K562 (cell line): Measurements from ENCODE around the gene ETV2. TPM values are rescaled to one million over a fixed set of nuclear protein-coding genes. Genes with fewer than 3 reads are reported as not detected.
A peak's percentile ranks its signal among the peaks of the same experiment; 100 is the strongest.
"Not testable (repeated sequence)": the region's sequence is repeated elsewhere in the genome, so short reads cannot be mapped to it uniquely, and the experiment has no call there.

Experiments
- ATAC-seq: fragments of 200-7000 bp; cut with Tn5 transposase; 3 replicates; pipeline ENCODE4 v1.9.1; 2020; ENCODE audit warnings: moderate library complexity
- BruUV-seq: library from RNA; stranded (reverse); fragments of 400-500 nt; replicated peaks from 2 replicates; lab custom pipeline; 2021; lab: Mats Ljungman, UMichigan
- CTCF ChIA-PET: fragments of 300-600 bp; formaldehyde crosslinking; extraction: SDS; loops from one replicate; lab custom pipeline; 2021; ENCODE audit warnings: low intra/inter-chr PET ratio; lab: Yijun Ruan, JAX
- POLR2A ChIA-PET: fragments of 300-600, 350-650 bp; sonication (Branson Sonifier 250); formaldehyde crosslinking; extraction: SDS; loops from one replicate; lab custom pipeline; 2021; ENCODE audit warnings: antibody characterized with exemption, inconsistent platforms; lab: Yijun Ruan, JAX
- DNase-seq, 4 experiments: peaks; one replicate each; pipeline versions ENCODE4 v3.0.0 to v3.0.0-alpha.2; 2011 to 2018; ENCODE audit warnings: low spot score in 3 of 4, mixed read lengths in 3 of 4; ENCODE audit errors: extremely low read depth in 1 of 4
- FAIRE-seq: peaks from 2 replicates; lab custom pipeline; 2011; peaks lifted over from hg19 to GRCh38; lab: Jason Lieb, UNC
- H2AFZ ChIP-seq: 2 replicates; pipeline ENCODE4 v1.6.0; 2011; ENCODE audit warnings: low read depth, low read length, control low read depth, inconsistent platforms
- H3K27ac ChIP-seq: fragments of 200-600 bp; 3 replicates; pipeline ENCODE4 v1.8.0; 2011; ENCODE audit warnings: low read depth, mild to moderate bottlenecking, control low read depth, inconsistent platforms, low read length, moderate library complexity, mixed read lengths; ENCODE audit errors: extremely low read depth
- H3K27me3 ChIP-seq, 2 experiments: fragments of 300-600 bp in 1 of 2; 2 replicates in 1 of 2; 3 replicates in 1 of 2; pipeline versions ENCODE4 v1.6.0 to v1.8.0; 2011; ENCODE audit warnings: inconsistent platforms in 2 of 2, low read length in 2 of 2, mild to moderate bottlenecking in 1 of 2, mixed read lengths in 1 of 2, moderate library complexity in 1 of 2; ENCODE audit not compliant: control insufficient read depth in 2 of 2, insufficient read depth in 2 of 2
- H3K36me3 ChIP-seq: fragments of 300-600 bp; 3 replicates; pipeline ENCODE4 v1.8.0; 2011; ENCODE audit warnings: mild to moderate bottlenecking, low read length, inconsistent platforms; ENCODE audit not compliant: control insufficient read depth, insufficient read depth
- H3K4me1 ChIP-seq, 2 experiments: fragments of 200-600 bp in 1 of 2; replicated peaks in 1 of 2; 2 replicates in 1 of 2; 3 replicates in 1 of 2; pipeline versions ENCODE4 v1.5.1 to v1.8.0; 2011; ENCODE audit warnings: inconsistent platforms in 2 of 2, low read length in 2 of 2, mild to moderate bottlenecking in 1 of 2, mixed read lengths in 1 of 2, moderate library complexity in 1 of 2; ENCODE audit not compliant: control insufficient read depth in 2 of 2, insufficient read depth in 2 of 2
- H3K4me2 ChIP-seq: 2 replicates; pipeline ENCODE4 v1.6.1; 2011; ENCODE audit warnings: low read length, control low read depth, inconsistent platforms, mixed read lengths; ENCODE audit not compliant: insufficient read depth
- H3K4me3 ChIP-seq: fragments of 200-600 bp; sonication (generic), shearing (Covaris generic); 2 replicates; pipeline ENCODE4 v1.5.1; 2016; ENCODE audit warnings: control low read depth, inconsistent platforms
- H3K79me2 ChIP-seq: fragments of 200-600 bp; 3 replicates; pipeline ENCODE4 v1.8.0; 2011; ENCODE audit warnings: low read length, inconsistent platforms; ENCODE audit not compliant: control insufficient read depth, insufficient read depth
- H3K9ac ChIP-seq, 2 experiments: 2 replicates each; pipeline versions ENCODE4 v1.6.0 to v1.6.1; 2011; ENCODE audit warnings: low read depth in 2 of 2, low read length in 2 of 2, control low read depth in 1 of 2, inconsistent platforms in 1 of 2, mild to moderate bottlenecking in 1 of 2, mixed read lengths in 1 of 2; ENCODE audit not compliant: insufficient read depth in 1 of 2
- H3K9me1 ChIP-seq: one replicate; pipeline ENCODE4 v1.6.0; 2011; ENCODE audit warnings: inconsistent platforms, mild to moderate bottlenecking, low read length, moderate library complexity; ENCODE audit not compliant: control insufficient read depth, insufficient read depth
- H3K9me3 ChIP-seq: replicated peaks from 2 replicates; pipeline ENCODE4 v1.5.1; 2011; ENCODE audit warnings: low read depth, low read length, inconsistent platforms; ENCODE audit not compliant: control insufficient read depth, insufficient read depth
- H4K20me1 ChIP-seq: replicated peaks from 2 replicates; pipeline ENCODE4 v1.6.1; 2011; ENCODE audit warnings: low read length, inconsistent platforms, mixed read lengths; ENCODE audit not compliant: control insufficient read depth, insufficient read depth
- MEIS2 ChIP-seq: fragments of 450-650 bp; IDR thresholded peaks from 2 replicates; pipeline ENCODE4 v1.6.1; 2014; ENCODE audit warnings: mild to moderate bottlenecking; ENCODE audit not compliant: partially characterized antibody
- PHF20 ChIP-seq: fragments of 450-650 bp; IDR thresholded peaks from 2 replicates; pipeline ENCODE4 v1.6.1; 2018; ENCODE audit not compliant: partially characterized antibody
- TARDBP ChIP-seq: fragments of 450-650 bp; IDR thresholded peaks from 2 replicates; pipeline ENCODE4 v1.6.1; 2016
- WGBS: fragments of 100-300 bp; shearing (Covaris generic); methylation state at CpG from one replicate; pipeline ENCODE4 v1.1.6; 2016; ENCODE audit warnings: low coverage, mixed read lengths; ENCODE audit not compliant: insufficient coverage; ENCODE audit errors: missing lambda C conversion rate; 5-methylcytosine and 5-hydroxymethylcytosine counted together
- in situ Hi-C: fragments of 300-500 bp; cut with MboI; formaldehyde crosslinking; loops from 4 replicates; pipeline ENCODE4 v1.15.0; 2018; ENCODE audit warnings: inconsistent platforms, mixed read lengths
- intact Hi-C: fragments of 100-400 bp; cut with micrococcal nuclease; formaldehyde crosslinking; loops from 2 replicates; pipeline ENCODE4 v1.14.2; 2022
- polyA plus RNA-seq, 8 experiments: library from polyadenylated mRNA; depleted of rRNA in 4 of 8; stranded (reverse) in 5 of 8; unstranded in 3 of 8; fragments of >200 nt; fragmentation: Nextera tagmentation in 2 of 8; fragmentation: Illumina TruSeq in 1 of 8; extraction: Ambion mirVana in 2 of 8; extraction: Trizol in 1 of 8; gene quantifications; 2 replicates each; pipeline versions ENCODE4 v1.2.1 to v1.2.3, GENCODE V29; 2011 to 2014; ENCODE audit warnings: inconsistent platforms in 1 of 8, missing spikeins in 1 of 8
- total RNA-seq, 7 experiments: library from RNA; depleted of rRNA in 6 of 7; stranded (reverse); fragments of >200 nt in 6 of 7; fragmentation: Illumina TruSeq in 2 of 7; extraction: Trizol in 2 of 7; gene quantifications; 2 replicates each; pipeline versions ENCODE4 v1.2.1 to v1.2.3, GENCODE V29; 2011 to 2021; ENCODE audit warnings: low replicate concordance in 1 of 7

ETV2 gene
- total and polyA plus RNA-seq, 9 of the 15 experiments (the other 6 are each of a cell fraction or from before 2014, with no cell fraction given): 0.11 to 3.7 (median 0.55) TPM

DNA sequence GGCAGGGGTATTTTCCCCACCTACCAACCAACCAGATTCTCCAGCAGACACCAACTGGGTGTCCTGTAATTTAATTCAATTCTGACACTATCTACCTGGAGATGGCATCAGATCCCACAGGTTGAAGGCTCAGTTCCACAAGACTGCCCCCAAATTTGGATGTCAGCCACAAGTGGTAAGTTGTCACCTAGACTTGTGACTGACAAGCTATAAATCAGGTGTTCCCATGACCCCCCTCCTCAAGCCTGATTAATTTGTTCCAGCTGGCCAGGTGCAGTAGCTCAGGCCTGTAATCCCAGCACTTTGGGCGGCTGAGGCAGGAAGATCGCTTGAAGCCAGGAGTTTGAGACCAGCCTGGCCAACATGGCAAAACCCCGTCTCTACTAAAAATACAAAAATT is 39.6 kb upstream of the ETV2 start:
- no peaks in the 10 kb centered on the region; the same call in 1 of the 2 replicates for H3K9me3 ChIP-seq
- no peak for FAIRE-seq
- TF ChIP-seq PHF20 (no peak), MEIS2 (peak; percentile 14), TARDBP (no peak)
- TF ChIP-seq, all 486 proteins: peak for 1
- ATAC-seq (no peak), DNase-seq (no peak)
- no peak overlapping the region for H3K4me2 ChIP-seq
- no peaks in the 10 kb centered on the region for H3K79me2 ChIP-seq
- ChIA-PET CTCF (no interaction called here), POLR2A (interaction anchor here (1.7 kb wide), 1 partner anchor 11 kb away, joined by 4 read pairs; the partner anchor contains the start of gene HAUS5)
- H3K9ac ChIP-seq: no peak overlapping the region
- intact Hi-C loops (no loop called here), in situ Hi-C loops (no loop called here)
- no peak overlapping the region for H2AFZ ChIP-seq
- no peaks in the 10 kb centered on the region for H3K9me1 ChIP-seq
- no peak overlapping the region for H3K27ac ChIP-seq
- no peaks in the 10 kb centered on the region for H4K20me1 ChIP-seq
- peaks cover 12 to 28% of the 10 kb centered on the region in 2 experiments for H3K27me3 ChIP-seq
- WGBS: 7% methylated on average over 3 of the region's 3 CpGs
- no peaks in the 10 kb centered on the region for H3K36me3 ChIP-seq
- no peak overlapping the region for H3K4me3 ChIP-seq
- no peaks in the 10 kb centered on the region; a peak in 1 of 5 replicates for H3K4me1 ChIP-seq
- no TSS peak for BruUV-seq

- H3K4me3 ChIP-seq, DNase-seq, H3K9me1 ChIP-seq, H3K79me2 ChIP-seq, H3K27ac ChIP-seq, H3K9ac ChIP-seq, CTCF ChIA-PET, BruUV-seq, in situ Hi-C loops, H3K4me2 ChIP-seq, H4K20me1 ChIP-seq, FAIRE-seq, H3K9me3 ChIP-seq, intact Hi-C loops, ATAC-seq, H3K36me3 ChIP-seq, H3K4me1 ChIP-seq: not testable (repeated sequence)
- POLR2A ChIA-PET: interaction anchor here (0.6 kb wide), 1 partner anchor 32 kb away, joined by 3 read pairs; no protein-coding TSS in a partner anchor
- Histone ChIP-seq H2AFZ (peak overlapping the region; percentile 56; the same call in 1 of the 2 replicates), H3K27me3 (peaks cover 12 to 22% of the 10 kb centered on the region in 2 experiments)
- 25% methylated on average over 4 of the region's 4 CpGs for WGBS
Measured at GRCh38 chr19:35604436-35604835, 37.1 kb upstream of the ETV2 start.
